Calu3 (cell line): ENCODE data around the gene FBXO2. TPM values are rescaled to one million over a fixed set of nuclear protein-coding genes. Genes with fewer than 3 reads are reported as not detected.

ENCODE experiments used
- BruUV-seq: library from RNA; stranded (reverse); fragments of 400-500 nt; replicated peaks from 2 replicates; lab custom pipeline; 2021; lab: Mats Ljungman, UMichigan
- CTCF ChIA-PET: fragments of 300-600 bp; sonication (Branson Sonifier 250); formaldehyde crosslinking; loops from one replicate; lab custom pipeline; 2022; ENCODE audit warnings: antibody characterized with exemption; lab: Charles Lee
- DNase-seq: peaks from one replicate; pipeline ENCODE4 v3.0.0; 2022
- H3K27ac Mint-ChIP-seq: one replicate; pipeline ENCODE4 v1.8.0; 2022; ENCODE audit warnings: mixed read lengths; ENCODE audit not compliant: unreplicated experiment
- H3K27me3 Mint-ChIP-seq: one replicate; pipeline ENCODE4 v1.8.0; 2022; ENCODE audit warnings: mixed read lengths; ENCODE audit not compliant: unreplicated experiment
- H3K36me3 Mint-ChIP-seq: one replicate; pipeline ENCODE4 v1.8.0; 2022; ENCODE audit warnings: mild to moderate bottlenecking, moderate library complexity, mixed read lengths; ENCODE audit not compliant: insufficient read depth, unreplicated experiment
- H3K4me1 Mint-ChIP-seq: one replicate; pipeline ENCODE4 v1.8.0; 2022; ENCODE audit warnings: mild to moderate bottlenecking, low read depth, mixed read lengths; ENCODE audit not compliant: unreplicated experiment
- H3K4me3 Mint-ChIP-seq: one replicate; pipeline ENCODE4 v1.8.0; 2022; ENCODE audit warnings: mild to moderate bottlenecking, low read depth, moderate library complexity, mixed read lengths; ENCODE audit not compliant: unreplicated experiment
- H3K9me3 Mint-ChIP-seq: one replicate; pipeline ENCODE4 v1.8.0; 2022; ENCODE audit warnings: low read depth, mixed read lengths; ENCODE audit not compliant: unreplicated experiment
- CTCF ChIP-seq: fragments of 200-600 bp; IDR thresholded peaks from one replicate; pipeline ENCODE4 v1.8.0; 2022; ENCODE audit warnings: antibody characterized with exemption; ENCODE audit not compliant: unreplicated experiment
- intact Hi-C: fragments of 100-400 bp; cut with micrococcal nuclease; formaldehyde crosslinking; loops from one replicate; pipeline ENCODE4 v1.10.0; 2022; ENCODE audit not compliant: unreplicated experiment
- total RNA-seq: library from RNA; stranded (reverse); gene quantifications from 2 replicates; pipeline ENCODE4 v1.2.3, GENCODE V29; 2022

FBXO2 gene
- total RNA-seq, 1 experiment from 2014 or later = 3.3 TPM

- DNase-seq = no peak
- intact Hi-C loops = no loop called here
- Mint-ChIP-seq H3K4me1 (no peaks in the 10 kb centered on the region), H3K27ac (no peak overlapping the region), H3K27me3 (peaks cover 81% of the 10 kb centered on the region), H3K4me3 (no peak overlapping the region), H3K9me3 (no peaks in the 10 kb centered on the region), H3K36me3 (no peaks in the 10 kb centered on the region)
- CTCF ChIA-PET = no interaction called here
- no TSS peak for BruUV-seq
- TF ChIP-seq CTCF = no peak
Observed at GRCh38 chr1:11606775-11607174, 47.5 kb downstream of the FBXO2 start.

DNA sequence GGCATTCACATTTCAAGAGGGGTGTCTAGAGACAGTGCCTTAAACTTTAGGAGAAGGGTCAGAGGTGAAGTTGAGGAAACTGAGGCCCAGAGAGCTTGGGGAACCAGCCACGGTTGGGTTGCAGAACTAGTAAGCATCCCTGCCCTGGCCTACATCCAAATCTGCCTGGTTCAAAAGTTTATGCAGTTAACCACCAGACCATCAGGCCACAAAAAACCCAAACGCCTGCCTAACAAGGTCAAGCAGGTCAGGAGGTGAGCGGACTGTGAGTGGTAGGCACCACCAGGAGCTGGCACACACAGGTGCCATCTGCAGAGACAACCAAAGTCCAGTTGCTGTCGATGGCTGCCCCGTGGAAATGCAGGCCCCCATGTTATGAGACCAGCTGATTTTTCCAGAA lies 51.2 kb downstream of the FBXO2 start:
- Mint-ChIP-seq H3K4me3 (no peak overlapping the region), H3K4me1 (no peaks in the 10 kb centered on the region), H3K36me3 (no peaks in the 10 kb centered on the region), H3K27me3 (peaks cover 91% of the 10 kb centered on the region), H3K27ac (no peak overlapping the region), H3K9me3 (no peaks in the 10 kb centered on the region)
- no TSS peak for BruUV-seq
- no peak for TF ChIP-seq CTCF
- no peak for DNase-seq
- intact Hi-C loops = no loop called here
- CTCF ChIA-PET = interaction anchor here (0.7 kb wide), 1 partner anchor 108 kb away, joined by 4 read pairs; no protein-coding TSS in a partner anchor

GRCh38 chr1:11602424-11602823 lies 51.8 kb downstream of the FBXO2 start:
- intact Hi-C loops = no loop called here
- Mint-ChIP-seq H3K27me3 (peaks cover 94% of the 10 kb centered on the region), H3K4me3 (no peak overlapping the region), H3K27ac (no peak overlapping the region), H3K4me1 (no peaks in the 10 kb centered on the region), H3K9me3 (no peaks in the 10 kb centered on the region), H3K36me3 (no peaks in the 10 kb centered on the region)
- no TSS peak for BruUV-seq
- CTCF ChIA-PET = no interaction called here
- no peak for TF ChIP-seq CTCF
- no peak for DNase-seq

- Mint-ChIP-seq H3K27ac (no peak overlapping the region), H3K27me3 (peaks cover 94% of the 10 kb centered on the region), H3K9me3 (no peaks in the 10 kb centered on the region), H3K4me3 (no peak overlapping the region), H3K36me3 (no peaks in the 10 kb centered on the region), H3K4me1 (no peaks in the 10 kb centered on the region)
- no peak for TF ChIP-seq CTCF
- no peak for DNase-seq
- CTCF ChIA-PET = no interaction called here
- intact Hi-C loops = no loop called here
- BruUV-seq = no TSS peak
Observed at GRCh38 chr1:11600836-11601235, 53.4 kb downstream of the FBXO2 start.
